Fibroblast of lung (primary cell): ENCODE data around the gene TLL2.

Experiments used
- EZH2 ChIP-seq: IDR thresholded peaks from 2 replicates; pipeline ENCODE4 v1.5.1; 2012; ENCODE audit warnings: low read length, control low read depth, mild to moderate bottlenecking; ENCODE audit errors: missing control alignments
- TF ChIP-seq, protein P1 (sequence below), 2 donors: IDR thresholded peaks in 1 of 2; conservative IDR thresholded peaks in 1 of 2; 1 replicate in 1 of 2; 2 replicates in 1 of 2; pipeline ENCODE4 v1.5.1; 2011 to 2012; ENCODE audit warnings: low read length in 2 of 2, control low read depth in 1 of 2, inconsistent platforms in 1 of 2, low read depth in 1 of 2, mild to moderate bottlenecking in 1 of 2

DNA sequence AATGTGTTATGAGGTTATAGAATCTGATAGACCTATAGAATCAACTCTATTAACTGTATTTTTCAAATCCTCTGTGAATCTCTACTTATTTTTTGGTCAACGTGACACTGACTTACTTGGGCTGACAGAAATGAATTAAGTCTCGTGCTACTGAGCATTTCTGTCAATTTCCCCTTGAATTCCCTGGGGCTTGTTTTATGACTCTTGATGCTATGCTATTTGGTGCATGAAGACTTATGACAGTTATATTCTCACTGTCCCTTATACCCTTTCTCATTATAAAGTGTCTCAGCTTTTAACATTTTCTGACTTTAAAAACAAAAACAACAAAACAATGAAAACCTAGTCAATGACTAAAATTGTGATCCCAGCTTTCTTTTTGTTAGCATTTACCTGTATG, 86.4 kb downstream of the TLL2 start:
- TF ChIP-seq, protein P1, sequence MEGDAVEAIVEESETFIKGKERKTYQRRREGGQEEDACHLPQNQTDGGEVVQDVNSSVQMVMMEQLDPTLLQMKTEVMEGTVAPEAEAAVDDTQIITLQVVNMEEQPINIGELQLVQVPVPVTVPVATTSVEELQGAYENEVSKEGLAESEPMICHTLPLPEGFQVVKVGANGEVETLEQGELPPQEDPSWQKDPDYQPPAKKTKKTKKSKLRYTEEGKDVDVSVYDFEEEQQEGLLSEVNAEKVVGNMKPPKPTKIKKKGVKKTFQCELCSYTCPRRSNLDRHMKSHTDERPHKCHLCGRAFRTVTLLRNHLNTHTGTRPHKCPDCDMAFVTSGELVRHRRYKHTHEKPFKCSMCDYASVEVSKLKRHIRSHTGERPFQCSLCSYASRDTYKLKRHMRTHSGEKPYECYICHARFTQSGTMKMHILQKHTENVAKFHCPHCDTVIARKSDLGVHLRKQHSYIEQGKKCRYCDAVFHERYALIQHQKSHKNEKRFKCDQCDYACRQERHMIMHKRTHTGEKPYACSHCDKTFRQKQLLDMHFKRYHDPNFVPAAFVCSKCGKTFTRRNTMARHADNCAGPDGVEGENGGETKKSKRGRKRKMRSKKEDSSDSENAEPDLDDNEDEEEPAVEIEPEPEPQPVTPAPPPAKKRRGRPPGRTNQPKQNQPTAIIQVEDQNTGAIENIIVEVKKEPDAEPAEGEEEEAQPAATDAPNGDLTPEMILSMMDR (conservative IDR thresholded peaks at IDR 0.05 in 1 of 2, IDR thresholded peaks at IDR 0.05 in 1 of 2; ENCODE audit: low read depth in 1 of 2, low read length in 2 of 2) = no peak
- no peak for TF ChIP-seq EZH2
